HG03521 (cell line): ENCODE results near the gene COL5A2.

Experiments used
- ATAC-seq: cut with Tn5 transposase; IDR thresholded peaks from one replicate; pipeline ENCODE4 v1.9.1; 2021; ENCODE audit warnings: mild to moderate bottlenecking, moderate library complexity; ENCODE audit not compliant: unreplicated experiment

The COL5A2 gene

DNA sequence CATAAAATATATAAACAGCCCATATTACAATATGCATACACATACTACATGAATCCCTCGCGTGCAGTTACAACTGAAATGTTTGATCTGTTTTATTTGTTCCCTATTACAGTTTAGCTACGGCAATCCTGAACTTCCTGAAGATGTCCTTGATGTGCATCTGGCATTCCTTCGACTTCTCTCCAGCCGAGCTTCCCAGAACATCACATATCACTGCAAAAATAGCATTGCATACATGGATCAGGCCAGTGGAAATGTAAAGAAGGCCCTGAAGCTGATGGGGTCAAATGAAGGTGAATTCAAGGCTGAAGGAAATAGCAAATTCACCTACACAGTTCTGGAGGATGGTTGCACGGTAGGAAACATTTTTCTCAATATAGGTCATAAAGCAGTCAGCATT is 169.0 kb downstream of the COL5A2 start:
- no peak for ATAC-seq

DNA sequence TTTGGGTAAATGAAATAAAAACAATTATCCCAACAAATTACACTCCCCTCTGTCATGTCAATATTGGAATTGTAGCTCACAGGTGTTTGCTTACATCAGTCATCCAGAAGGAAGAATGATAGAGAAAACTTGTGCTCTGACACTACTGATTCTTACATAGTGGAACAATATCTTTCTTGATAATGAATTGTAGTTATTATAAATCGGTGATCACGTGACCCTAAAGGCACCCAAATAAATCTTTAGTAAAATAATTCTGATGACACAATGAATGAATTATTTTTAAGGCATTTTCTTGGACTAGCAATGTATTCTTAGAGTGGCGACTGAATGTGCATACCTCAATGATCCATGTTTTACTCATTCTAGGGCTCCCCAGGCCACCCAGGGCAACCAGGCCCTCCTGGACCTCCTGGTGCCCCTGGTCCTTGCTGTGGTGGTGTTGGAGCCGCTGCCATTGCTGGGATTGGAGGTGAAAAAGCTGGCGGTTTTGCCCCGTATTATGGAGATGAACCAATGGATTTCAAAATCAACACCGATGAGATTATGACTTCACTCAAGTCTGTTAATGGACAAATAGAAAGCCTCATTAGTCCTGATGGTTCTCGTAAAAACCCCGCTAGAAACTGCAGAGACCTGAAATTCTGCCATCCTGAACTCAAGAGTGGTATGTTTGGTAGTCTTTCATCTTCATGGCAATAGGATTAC is 170.9 kb downstream of the COL5A2 start:
- ATAC-seq, result no peak

DNA sequence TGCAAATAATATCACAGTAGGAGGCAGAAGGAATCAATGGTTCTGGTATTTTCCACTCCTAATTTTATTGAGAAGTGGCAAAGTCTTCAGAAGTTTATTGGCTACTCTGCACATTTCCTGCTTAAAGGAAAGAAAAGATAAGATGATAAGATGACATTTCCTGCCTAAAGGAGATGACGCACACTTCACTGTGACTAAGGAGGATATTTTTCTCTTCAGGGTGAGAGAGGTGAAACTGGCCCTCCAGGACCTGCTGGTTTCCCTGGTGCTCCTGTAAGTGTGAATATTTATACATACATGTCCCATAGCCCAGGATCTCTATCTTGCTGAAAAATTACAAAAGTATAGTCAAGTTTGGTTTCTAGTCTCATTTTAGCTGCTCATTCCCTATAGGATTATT is 177.5 kb downstream of the COL5A2 start:
- ATAC-seq, result no peak

- ATAC-seq, result no peak
These were observed 179.3 kb downstream of the COL5A2 start for GRCh38 chr2:189000221-189000620.

GRCh38 chr2:188997263-188997662 is 182.3 kb downstream of the COL5A2 start:
- ATAC-seq, result no peak

DNA sequence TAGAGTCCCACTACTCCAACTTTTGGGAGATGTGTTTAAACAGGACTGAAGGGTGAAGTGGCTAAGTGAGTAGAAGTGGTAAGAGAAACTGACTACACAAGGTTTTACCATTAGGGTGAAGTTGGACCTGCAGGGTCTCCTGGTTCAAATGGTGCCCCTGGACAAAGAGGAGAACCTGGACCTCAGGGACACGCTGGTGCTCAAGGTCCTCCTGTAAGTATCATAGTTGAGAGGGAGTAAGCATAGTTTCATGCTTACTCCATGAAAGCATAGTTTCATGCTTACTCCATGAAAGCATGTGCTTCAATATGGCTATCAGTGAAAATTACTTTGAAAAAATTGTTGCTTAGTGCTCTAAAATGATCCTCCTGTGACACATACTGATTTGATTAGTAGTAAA is 186.3 kb downstream of the COL5A2 start:
- ATAC-seq, result no peak

- no peak for ATAC-seq
These were observed 192.7 kb downstream of the COL5A2 start for GRCh38 chr2:188986839-188987238.

GRCh38 chr2:188984680-188985079 is 194.9 kb downstream of the COL5A2 start:
- ATAC-seq, result no peak

- ATAC-seq, result no peak
These were observed 195.5 kb downstream of the COL5A2 start for GRCh38 chr2:188984065-188984491.

GRCh38 chr2:188983427-188984064 is 196.0 kb downstream of the COL5A2 start:
- no peak for ATAC-seq
